Fibroblast of lung (primary cell): Measurements from ENCODE around the gene WDR90. TPM values are rescaled to one million over a fixed set of nuclear protein-coding genes. Genes with fewer than 3 reads are reported as not detected.

ENCODE experiments used
- DNase-seq, 2 donors: peaks; one replicate each; pipeline versions ENCODE4 v3.0.0 to v3.0.0-alpha.2; 2010; ENCODE audit warnings: low read depth in 2 of 2
- H2AFZ ChIP-seq: 2 replicates; pipeline ENCODE4 v1.5.1; 2012; ENCODE audit warnings: low read length, control low read depth, inconsistent platforms
- H3K27ac ChIP-seq: 2 replicates; pipeline ENCODE4 v1.5.1; 2011; ENCODE audit warnings: low read length, control low read depth; ENCODE audit not compliant: insufficient read depth
- H3K27me3 ChIP-seq: 2 replicates; pipeline ENCODE4 v1.5.1; 2011; ENCODE audit warnings: mild to moderate bottlenecking, low read length; ENCODE audit not compliant: control insufficient read depth, insufficient read depth
- H3K36me3 ChIP-seq: 2 replicates; pipeline ENCODE4 v1.5.1; 2011; ENCODE audit warnings: low read length; ENCODE audit not compliant: control insufficient read depth, insufficient read depth
- H3K4me1 ChIP-seq: 2 replicates; pipeline ENCODE4 v1.5.1; 2011; ENCODE audit warnings: low read length; ENCODE audit not compliant: control insufficient read depth, insufficient read depth; ENCODE audit errors: extremely low read depth
- H3K4me2 ChIP-seq: 2 replicates; pipeline ENCODE4 v1.5.1; 2011; ENCODE audit warnings: low read length, control low read depth; ENCODE audit not compliant: insufficient read depth; ENCODE audit errors: extremely low read depth
- H3K4me3 ChIP-seq, 4 experiments: fragments of 200-600 bp in 1 of 4; sonication (generic) in 1 of 4; replicated peaks in 1 of 4; 2 replicates each; pipeline ENCODE4 v1.5.1; 2011 to 2016; ENCODE audit warnings: low read length in 4 of 4, low read depth in 3 of 4, mild to moderate bottlenecking in 3 of 4, control low read depth in 2 of 4, inconsistent platforms in 1 of 4, mixed read lengths in 1 of 4; ENCODE audit not compliant: insufficient read depth in 1 of 4; ENCODE audit errors: control extremely low read depth in 1 of 4
- H3K79me2 ChIP-seq: 2 replicates; pipeline ENCODE4 v1.5.1; 2012; ENCODE audit warnings: mild to moderate bottlenecking, low read length, inconsistent platforms; ENCODE audit not compliant: control insufficient read depth, insufficient read depth
- H3K9ac ChIP-seq: 2 replicates; pipeline ENCODE4 v1.5.1; 2011; ENCODE audit warnings: mild to moderate bottlenecking, low read length, control low read depth; ENCODE audit not compliant: insufficient read depth
- H3K9me3 ChIP-seq: 2 replicates; pipeline ENCODE4 v1.5.1; 2012; ENCODE audit warnings: low read depth, low read length; ENCODE audit not compliant: control insufficient read depth, insufficient read depth
- H4K20me1 ChIP-seq: 2 replicates; pipeline ENCODE4 v1.5.1; 2011; ENCODE audit warnings: low read length; ENCODE audit not compliant: control insufficient read depth, insufficient read depth; ENCODE audit errors: extremely low read depth
- EZH2 ChIP-seq: IDR thresholded peaks from 2 replicates; pipeline ENCODE4 v1.5.1; 2012; ENCODE audit warnings: low read length, control low read depth, mild to moderate bottlenecking; ENCODE audit errors: missing control alignments
- polyA plus RNA-seq, 2 donors: library from polyadenylated mRNA; depleted of rRNA in 1 of 2; stranded (reverse) in 1 of 2; unstranded in 1 of 2; fragments of >200 nt; gene quantifications; 2 replicates each; pipeline ENCODE4 v1.2.1, GENCODE V29; 2011 to 2012; ENCODE audit warnings: missing spikeins in 1 of 2
- total RNA-seq: library from RNA; depleted of rRNA; stranded (reverse); fragments of >200 nt; gene quantifications from 2 replicates; pipeline ENCODE4 v1.2.1, GENCODE V29; 2014
- TF ChIP-seq, protein P1 (sequence below), 2 donors: IDR thresholded peaks in 1 of 2; conservative IDR thresholded peaks in 1 of 2; 1 replicate in 1 of 2; 2 replicates in 1 of 2; pipeline ENCODE4 v1.5.1; 2011 to 2012; ENCODE audit warnings: low read length in 2 of 2, control low read depth in 1 of 2, inconsistent platforms in 1 of 2, low read depth in 1 of 2, mild to moderate bottlenecking in 1 of 2

WDR90 gene
- total and polyA plus RNA-seq, 2 donors (not counting 1 experiment from before 2014, with no cell fraction given) = 2.9 to 4.8 TPM

DNA sequence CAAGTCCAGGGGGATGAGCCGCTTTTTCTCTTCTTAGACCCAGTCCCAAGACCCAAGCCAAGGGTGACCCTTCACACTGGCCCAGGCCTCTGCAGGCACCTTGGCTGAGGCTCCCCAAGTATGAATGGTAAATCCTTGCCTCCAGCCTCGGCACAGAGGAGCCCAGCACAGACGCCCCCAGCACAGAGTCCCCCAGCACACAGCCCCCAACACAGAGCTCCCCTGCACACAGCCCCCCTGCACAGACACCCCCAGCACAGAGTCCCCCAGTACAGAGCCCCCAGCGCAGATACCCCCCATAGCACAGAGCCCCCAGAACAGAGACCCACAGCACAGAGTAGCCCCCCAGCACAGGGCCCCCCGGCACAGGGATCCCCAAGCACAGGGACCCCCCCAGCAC, 8.6 kb upstream of the WDR90 start:
- TF ChIP-seq EZH2 = no peak
- TF ChIP-seq, protein P1, sequence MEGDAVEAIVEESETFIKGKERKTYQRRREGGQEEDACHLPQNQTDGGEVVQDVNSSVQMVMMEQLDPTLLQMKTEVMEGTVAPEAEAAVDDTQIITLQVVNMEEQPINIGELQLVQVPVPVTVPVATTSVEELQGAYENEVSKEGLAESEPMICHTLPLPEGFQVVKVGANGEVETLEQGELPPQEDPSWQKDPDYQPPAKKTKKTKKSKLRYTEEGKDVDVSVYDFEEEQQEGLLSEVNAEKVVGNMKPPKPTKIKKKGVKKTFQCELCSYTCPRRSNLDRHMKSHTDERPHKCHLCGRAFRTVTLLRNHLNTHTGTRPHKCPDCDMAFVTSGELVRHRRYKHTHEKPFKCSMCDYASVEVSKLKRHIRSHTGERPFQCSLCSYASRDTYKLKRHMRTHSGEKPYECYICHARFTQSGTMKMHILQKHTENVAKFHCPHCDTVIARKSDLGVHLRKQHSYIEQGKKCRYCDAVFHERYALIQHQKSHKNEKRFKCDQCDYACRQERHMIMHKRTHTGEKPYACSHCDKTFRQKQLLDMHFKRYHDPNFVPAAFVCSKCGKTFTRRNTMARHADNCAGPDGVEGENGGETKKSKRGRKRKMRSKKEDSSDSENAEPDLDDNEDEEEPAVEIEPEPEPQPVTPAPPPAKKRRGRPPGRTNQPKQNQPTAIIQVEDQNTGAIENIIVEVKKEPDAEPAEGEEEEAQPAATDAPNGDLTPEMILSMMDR (conservative IDR thresholded peaks at IDR 0.05 in 1 of 2, IDR thresholded peaks at IDR 0.05 in 1 of 2; ENCODE audit: low read depth in 1 of 2, low read length in 2 of 2) = no peak
- Histone ChIP-seq H3K36me3 (no peaks in the 10 kb centered on the region), H3K4me3 (peak overlapping the region in 1 of 4 experiments; percentile 79), H3K79me2 (no peaks in the 10 kb centered on the region), H4K20me1 (no peaks in the 10 kb centered on the region), H3K9ac (no peak overlapping the region), H3K9me3 (no peaks in the 10 kb centered on the region), H2AFZ (no peak overlapping the region), H3K4me2 (no peak overlapping the region), H3K27me3 (no peaks in the 10 kb centered on the region), H3K4me1 (peaks cover 6% of the 10 kb centered on the region), H3K27ac (no peak overlapping the region)
- no peak for DNase-seq

DNA sequence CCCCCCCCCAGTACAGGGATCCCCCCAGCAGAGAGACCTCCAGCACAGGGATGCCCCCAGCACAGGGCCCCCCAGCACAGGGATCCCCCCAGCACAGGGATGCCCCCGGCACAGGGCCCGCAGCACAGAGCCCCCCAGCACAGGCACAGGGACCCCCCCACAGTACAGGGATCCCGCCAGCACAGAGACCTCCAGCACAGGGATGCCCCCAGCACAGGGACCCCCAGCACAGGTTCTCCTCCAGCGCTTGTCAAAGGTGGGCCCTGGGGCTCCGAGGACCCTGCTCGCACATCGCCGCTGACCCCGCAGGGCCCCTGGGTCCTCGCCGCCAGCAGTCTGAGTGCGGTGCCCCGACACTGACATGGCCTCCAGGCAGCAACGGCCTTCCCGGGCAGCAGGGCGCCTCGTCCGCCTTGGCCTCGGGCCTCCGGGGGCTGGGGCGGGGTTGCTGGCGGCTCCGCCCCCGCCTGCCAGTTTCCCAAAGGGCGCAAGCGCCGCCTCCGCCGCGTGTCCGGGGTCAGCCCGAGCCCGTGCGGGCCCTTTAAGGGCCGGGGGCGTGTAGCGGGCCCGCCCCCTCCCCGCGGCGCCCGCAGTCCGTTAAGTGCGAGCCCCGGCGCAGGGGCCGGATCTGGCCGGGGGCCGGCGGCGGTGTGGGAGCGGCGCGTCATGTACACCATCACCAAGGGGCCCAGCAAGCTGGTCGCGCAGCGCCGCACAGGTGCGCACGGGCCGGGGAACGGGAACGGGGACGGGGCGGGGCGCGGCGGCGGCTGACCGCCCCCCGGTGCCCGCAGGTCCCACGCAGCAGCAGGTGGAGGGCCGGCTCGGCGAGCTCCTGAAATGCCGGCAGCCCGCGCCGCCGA, 7.6 kb upstream of the WDR90 start, which contains the start of gene MCRIP2:
Gene MCRIP2 (plus strand): TSS at position 503 of the 863 bp plus-strand sequence. CDS start 164 bp downstream, at position 667.
- TF ChIP-seq, protein P1 (conservative IDR thresholded peaks at IDR 0.05 in 1 of 2, IDR thresholded peaks at IDR 0.05 in 1 of 2; ENCODE audit: low read depth in 1 of 2, low read length in 2 of 2) = no peak
- no peak for TF ChIP-seq EZH2

DNA sequence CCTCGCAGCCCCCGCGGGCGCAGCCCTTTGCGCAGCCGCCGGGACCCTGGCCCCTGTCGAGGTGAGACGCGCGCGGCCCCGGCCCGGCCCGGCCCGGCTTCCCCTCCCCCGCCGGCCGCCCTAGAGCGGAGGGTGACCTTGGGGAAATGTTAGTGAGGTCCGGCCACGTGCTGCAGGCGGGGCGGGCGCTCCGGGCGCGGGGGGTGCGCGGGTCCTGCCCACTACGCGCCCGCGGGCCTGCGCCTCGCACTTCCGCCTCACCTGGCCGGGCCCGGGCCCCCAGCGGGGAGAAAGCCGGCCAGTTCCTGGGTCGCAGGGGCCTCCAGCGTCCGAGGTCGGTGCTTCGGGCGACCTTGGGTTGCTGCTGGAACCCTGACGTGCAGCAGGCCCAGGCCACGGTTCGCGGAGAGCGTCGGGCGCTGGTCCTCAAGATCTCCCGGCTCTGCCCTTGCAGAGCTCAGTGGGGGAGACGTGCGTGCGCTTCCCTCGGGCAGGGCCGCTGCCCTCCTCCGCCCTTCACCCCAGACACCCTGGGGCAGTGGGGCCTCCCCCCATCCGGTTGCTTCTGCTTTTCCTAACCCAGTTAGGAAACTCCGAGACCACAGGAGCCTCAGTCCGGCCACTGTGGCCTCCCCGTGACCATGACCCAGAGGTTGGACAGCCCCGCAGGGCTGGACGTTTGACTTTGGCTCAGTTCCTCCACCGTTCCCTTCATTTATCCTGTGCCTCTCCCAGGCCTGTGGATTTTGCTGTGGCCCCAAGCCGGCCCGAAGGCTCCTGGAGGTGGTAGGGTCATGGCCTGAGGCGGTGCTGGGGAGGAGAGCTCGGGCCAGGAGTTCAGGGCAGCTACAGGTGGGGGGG, 6.7 kb upstream of the WDR90 start:
- Histone ChIP-seq H4K20me1 (no peaks in the 10 kb centered on the region), H2AFZ (peak overlapping the region; percentile 12), H3K27ac (no peak overlapping the region), H3K9me3 (no peaks in the 10 kb centered on the region), H3K9ac (peak overlapping the region; percentile 74), H3K36me3 (no peaks in the 10 kb centered on the region), H3K4me3 (peak overlapping the region; percentile 37 to 79 (median 61)), H3K4me1 (peaks cover 6% of the 10 kb centered on the region), H3K27me3 (no peaks in the 10 kb centered on the region), H3K4me2 (peak overlapping the region; percentile 80), H3K79me2 (no peaks in the 10 kb centered on the region)
- TF ChIP-seq EZH2 = no peak
- TF ChIP-seq, protein P1 (conservative IDR thresholded peaks at IDR 0.05 in 1 of 2, IDR thresholded peaks at IDR 0.05 in 1 of 2; ENCODE audit: low read depth in 1 of 2, low read length in 2 of 2) = no peak
- DNase-seq = peak in 1 of 2 donors; percentile 17

More for the DNA sequence above, 7.6 kb upstream of the WDR90 start, which contains the start of gene MCRIP2:
- Histone ChIP-seq H3K27ac (peak within 1 kb of the TSS; percentile 61), H3K4me3 (peak within 1 kb of the TSS; percentile 70 to 79 (median 72)), H4K20me1 (no peaks in the 10 kb centered on the region), H3K9ac (peak within 1 kb of the TSS; percentile 74), H3K4me1 (peaks cover 6% of the 10 kb centered on the region), H2AFZ (peak within 1 kb of the TSS; percentile 78), H3K36me3 (no peaks in the 10 kb centered on the region), H3K9me3 (no peaks in the 10 kb centered on the region), H3K27me3 (no peaks in the 10 kb centered on the region), H3K79me2 (no peaks in the 10 kb centered on the region), H3K4me2 (peak within 1 kb of the TSS; percentile 97)
- peak; percentile 58 to 72 for DNase-seq
